Mesothelial cell of epicardium (in vitro differentiated cells): Measurements from ENCODE around the gene TSEN54. TPM values are rescaled to one million over a fixed set of nuclear protein-coding genes. Genes with fewer than 3 reads are reported as not detected.

Source experiments
- DNase-seq, 2 experiments: peaks; one replicate each; pipeline ENCODE4 v3.0.0; 2021; ENCODE audit warnings: low spot score in 2 of 2; ENCODE audit not compliant: unreplicated experiment in 2 of 2
- H3K27ac Mint-ChIP-seq: 2 replicates; pipeline ENCODE4 v1.8.0; 2021; ENCODE audit warnings: mixed read lengths
- H3K27me3 Mint-ChIP-seq: 2 replicates; pipeline ENCODE4 v1.8.0; 2021; ENCODE audit warnings: low read depth, mixed read lengths
- H3K36me3 Mint-ChIP-seq: 2 replicates; pipeline ENCODE4 v1.8.0; 2021; ENCODE audit warnings: mixed read lengths
- H3K4me1 Mint-ChIP-seq: 2 replicates; pipeline ENCODE4 v1.8.0; 2021; ENCODE audit warnings: mixed read lengths
- H3K4me3 Mint-ChIP-seq: 2 replicates; pipeline ENCODE4 v1.8.0; 2021; ENCODE audit warnings: mild to moderate bottlenecking, moderate library complexity, mixed read lengths
- H3K9me3 Mint-ChIP-seq: 2 replicates; pipeline ENCODE4 v1.8.0; 2021; ENCODE audit warnings: mixed read lengths
- total RNA-seq: library from RNA; stranded (reverse); gene quantifications from 3 replicates; pipeline ENCODE4 v1.2.1, GENCODE V29; 2021
- TF ChIP-seq, protein P1 (sequence below): fragments of 200-600 bp; sonication (generic); IDR thresholded peaks from one replicate; pipeline ENCODE4 v1.5.0; 2021; ENCODE audit warnings: antibody characterized with exemption; ENCODE audit not compliant: unreplicated experiment

Gene TSEN54
- total RNA-seq, 1 donor from 2014 or later, result 31.8 TPM

DNA sequence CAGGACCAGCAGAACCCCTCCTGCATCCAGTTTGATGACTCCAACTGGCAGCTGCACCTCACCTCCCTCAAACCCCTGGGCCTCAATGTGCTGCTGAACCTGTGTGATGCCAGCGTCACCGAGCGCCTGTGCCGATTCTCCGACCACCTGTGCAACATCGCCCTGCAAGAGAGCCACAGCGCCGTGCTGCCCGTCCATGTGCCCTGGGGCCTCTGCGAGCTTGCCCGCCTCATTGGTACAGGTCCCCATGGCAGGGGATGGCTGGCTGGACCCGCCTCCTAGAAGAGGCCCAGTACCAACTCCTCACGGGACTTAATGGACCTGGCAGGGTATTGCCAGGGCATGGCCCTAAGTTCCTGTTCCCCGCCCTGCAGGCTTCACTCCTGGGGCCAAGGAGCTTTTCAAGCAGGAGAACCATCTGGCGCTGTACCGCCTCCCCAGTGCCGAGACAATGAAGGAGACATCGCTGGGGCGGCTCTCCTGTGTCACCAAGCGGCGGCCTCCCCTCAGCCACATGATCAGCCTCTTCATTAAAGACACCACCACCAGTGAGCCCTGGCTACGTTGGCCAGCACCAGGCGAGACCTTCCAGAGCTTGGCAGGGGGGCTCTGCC, 23.7 kb upstream of the TSEN54 start:
- TF ChIP-seq, protein P1, sequence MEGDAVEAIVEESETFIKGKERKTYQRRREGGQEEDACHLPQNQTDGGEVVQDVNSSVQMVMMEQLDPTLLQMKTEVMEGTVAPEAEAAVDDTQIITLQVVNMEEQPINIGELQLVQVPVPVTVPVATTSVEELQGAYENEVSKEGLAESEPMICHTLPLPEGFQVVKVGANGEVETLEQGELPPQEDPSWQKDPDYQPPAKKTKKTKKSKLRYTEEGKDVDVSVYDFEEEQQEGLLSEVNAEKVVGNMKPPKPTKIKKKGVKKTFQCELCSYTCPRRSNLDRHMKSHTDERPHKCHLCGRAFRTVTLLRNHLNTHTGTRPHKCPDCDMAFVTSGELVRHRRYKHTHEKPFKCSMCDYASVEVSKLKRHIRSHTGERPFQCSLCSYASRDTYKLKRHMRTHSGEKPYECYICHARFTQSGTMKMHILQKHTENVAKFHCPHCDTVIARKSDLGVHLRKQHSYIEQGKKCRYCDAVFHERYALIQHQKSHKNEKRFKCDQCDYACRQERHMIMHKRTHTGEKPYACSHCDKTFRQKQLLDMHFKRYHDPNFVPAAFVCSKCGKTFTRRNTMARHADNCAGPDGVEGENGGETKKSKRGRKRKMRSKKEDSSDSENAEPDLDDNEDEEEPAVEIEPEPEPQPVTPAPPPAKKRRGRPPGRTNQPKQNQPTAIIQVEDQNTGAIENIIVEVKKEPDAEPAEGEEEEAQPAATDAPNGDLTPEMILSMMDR, result no peak
- no peaks in the 10 kb centered on the region for H3K27me3 Mint-ChIP-seq
- no peak for DNase-seq
- H3K9me3 Mint-ChIP-seq, result no peaks in the 10 kb centered on the region
- no peak overlapping the region for H3K4me3 Mint-ChIP-seq
- no peaks in the 10 kb centered on the region for H3K4me1 Mint-ChIP-seq
- H3K36me3 Mint-ChIP-seq, result peaks cover 10% of the 10 kb centered on the region
- no peak overlapping the region for H3K27ac Mint-ChIP-seq

- Mint-ChIP-seq H3K9me3 (no peaks in the 10 kb centered on the region), H3K36me3 (peaks cover 10% of the 10 kb centered on the region), H3K27me3 (no peaks in the 10 kb centered on the region), H3K4me1 (no peaks in the 10 kb centered on the region), H3K4me3 (no peak overlapping the region), H3K27ac (no peak overlapping the region)
- DNase-seq, result no peak
- TF ChIP-seq, protein P1, result no peak
These were observed 22.7 kb upstream of the TSEN54 start for GRCh38 chr17:75493476-75494129.

- Mint-ChIP-seq H3K27ac (no peak overlapping the region), H3K9me3 (no peaks in the 10 kb centered on the region), H3K27me3 (no peaks in the 10 kb centered on the region), H3K4me1 (peaks cover 3% of the 10 kb centered on the region), H3K4me3 (no peak overlapping the region), H3K36me3 (peaks cover 10% of the 10 kb centered on the region)
- no peak for DNase-seq
- TF ChIP-seq, protein P1, result no peak
These were observed 21.9 kb upstream of the TSEN54 start for GRCh38 chr17:75494326-75494877.

GRCh38 chr17:75496005-75496404, 20.3 kb upstream of the TSEN54 start:
- TF ChIP-seq, protein P1, result no peak
- Mint-ChIP-seq H3K27me3 (no peaks in the 10 kb centered on the region), H3K4me3 (no peak overlapping the region), H3K36me3 (peaks cover 10% of the 10 kb centered on the region), H3K4me1 (peaks cover 8% of the 10 kb centered on the region), H3K9me3 (no peaks in the 10 kb centered on the region), H3K27ac (no peak overlapping the region)
- DNase-seq, result no peak

DNA sequence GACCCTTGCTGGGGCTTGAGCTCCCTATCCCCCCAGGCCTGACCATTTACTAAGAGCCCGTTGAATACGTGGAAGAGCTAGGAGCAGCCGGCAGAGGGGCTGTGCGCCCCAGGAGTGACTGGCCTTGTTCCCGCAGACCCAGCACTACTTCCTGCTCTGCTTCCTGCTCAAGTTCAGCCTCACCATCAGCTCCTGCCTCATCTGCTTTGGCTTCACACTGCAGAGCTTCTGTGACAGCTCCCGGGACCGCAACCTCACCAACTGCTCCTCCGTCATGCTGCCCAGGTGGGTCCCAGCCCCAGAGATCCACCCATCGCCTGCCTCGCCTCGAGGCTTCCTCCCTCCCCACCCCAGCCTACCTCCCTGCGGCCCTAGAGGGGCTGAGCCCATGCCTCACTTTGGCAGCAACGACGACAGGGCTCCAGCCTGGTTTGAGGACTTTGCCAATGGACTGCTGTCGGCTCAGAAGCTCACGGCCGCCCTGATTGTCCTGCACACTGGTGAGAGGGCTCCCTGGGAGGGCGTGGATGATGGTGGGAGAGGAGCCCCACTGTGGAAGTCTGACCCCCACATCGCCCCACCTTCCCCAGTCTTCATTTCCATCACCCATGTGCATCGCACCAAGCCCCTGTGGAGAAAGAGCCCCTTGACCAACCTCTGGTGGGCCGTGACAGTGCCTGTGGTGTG, 18.1 kb upstream of the TSEN54 start:
- Mint-ChIP-seq H3K4me3 (no peak overlapping the region), H3K27ac (no peak overlapping the region), H3K9me3 (no peaks in the 10 kb centered on the region), H3K36me3 (peaks cover 5% of the 10 kb centered on the region), H3K27me3 (no peaks in the 10 kb centered on the region), H3K4me1 (peaks cover 8% of the 10 kb centered on the region)
- DNase-seq, result no peak
- TF ChIP-seq, protein P1, result no peak
